ENCODE results near the gene SFSWAP. TPM values are rescaled to one million over a fixed set of nuclear protein-coding genes. Genes with fewer than 3 reads are reported as not detected.
A peak's percentile ranks its signal among the peaks of the same experiment; 100 is the strongest.

The SFSWAP gene
- total RNA-seq, 1 donor = 31.1 TPM

DNA sequence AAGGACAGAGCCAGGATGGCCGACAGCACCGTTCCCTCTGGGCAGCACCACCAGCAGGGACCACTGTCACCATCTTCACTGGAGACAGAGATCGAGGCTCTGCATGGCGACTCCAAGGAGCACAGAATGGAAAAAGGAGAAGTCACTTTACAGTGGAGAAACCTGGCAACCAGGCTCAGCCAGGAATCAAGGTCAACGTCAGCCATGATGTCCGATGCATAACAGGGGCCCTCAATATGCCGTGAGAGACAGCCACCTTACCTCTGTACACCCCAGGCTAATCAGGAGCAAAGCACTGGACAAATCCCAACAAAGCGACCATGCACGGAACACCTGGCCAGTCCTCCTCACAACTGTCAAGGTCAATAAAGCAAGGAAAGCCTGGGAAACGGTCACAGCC, 20.6 kb upstream of the SFSWAP start:
- Histone ChIP-seq H3K4me3 (ENCODE audit: insufficient read depth, low read length) (no peak overlapping the region), H3K9me3 (ENCODE audit: low read depth, low read length) (no peaks in the 10 kb centered on the region), H3K4me2 (ENCODE audit: insufficient read depth, low read length) (no peak overlapping the region), H3K79me2 (ENCODE audit: insufficient read depth, low read length) (no peaks in the 10 kb centered on the region), H3K27ac (ENCODE audit: low read depth, low read length) (no peak overlapping the region), H3K4me1 (ENCODE audit: insufficient read depth, low read length) (no peaks in the 10 kb centered on the region), H3K27me3 (ENCODE audit: insufficient read depth, low read length) (no peaks in the 10 kb centered on the region), H2AFZ (ENCODE audit: low read length) (no peak overlapping the region), H3K36me3 (ENCODE audit: insufficient read depth, low read length) (no peaks in the 10 kb centered on the region), H4K20me1 (ENCODE audit: insufficient read depth, low read length) (no peaks in the 10 kb centered on the region)
- DNase-seq (ENCODE audit: insufficient read length, low spot score, missing footprints) = no peak
- TF ChIP-seq CTCF (IDR thresholded peaks at IDR 0.05; ENCODE audit: extremely low read depth, low read depth, low read length) = no peak

GRCh38 chr12:131692431-131692830, 18.5 kb upstream of the SFSWAP start:
- H2AFZ ChIP-seq (ENCODE audit: low read length) = no peak overlapping the region
- H4K20me1 ChIP-seq (ENCODE audit: insufficient read depth, low read length) = no peaks in the 10 kb centered on the region
- TF ChIP-seq CTCF (IDR thresholded peaks at IDR 0.05; ENCODE audit: extremely low read depth, low read depth, low read length) = no peak

GRCh38 chr12:131693149-131693548, 17.7 kb upstream of the SFSWAP start:
- Histone ChIP-seq H2AFZ (ENCODE audit: low read length) (no peak overlapping the region), H3K4me1 (ENCODE audit: insufficient read depth, low read length) (no peaks in the 10 kb centered on the region), H3K4me3 (ENCODE audit: insufficient read depth, low read length) (no peak overlapping the region), H3K27me3 (ENCODE audit: insufficient read depth, low read length) (no peaks in the 10 kb centered on the region), H3K4me2 (ENCODE audit: insufficient read depth, low read length) (no peak overlapping the region), H4K20me1 (ENCODE audit: insufficient read depth, low read length) (no peaks in the 10 kb centered on the region), H3K27ac (ENCODE audit: low read depth, low read length) (no peak overlapping the region), H3K9me3 (ENCODE audit: low read depth, low read length) (no peaks in the 10 kb centered on the region), H3K36me3 (ENCODE audit: insufficient read depth, low read length) (no peaks in the 10 kb centered on the region), H3K79me2 (ENCODE audit: insufficient read depth, low read length) (no peaks in the 10 kb centered on the region)
- TF ChIP-seq CTCF (IDR thresholded peaks at IDR 0.05; ENCODE audit: extremely low read depth, low read depth, low read length) = no peak
- no peak for DNase-seq (ENCODE audit: insufficient read length, low spot score, missing footprints)

More at GRCh38 chr12:131692431-131692830, 18.5 kb upstream of the SFSWAP start:
- H3K4me1 ChIP-seq (ENCODE audit: insufficient read depth, low read length) = no peaks in the 10 kb centered on the region
- H3K9me3 ChIP-seq (ENCODE audit: low read depth, low read length) = no peaks in the 10 kb centered on the region
- H3K4me2 ChIP-seq (ENCODE audit: insufficient read depth, low read length) = no peak overlapping the region
- H3K4me3 ChIP-seq (ENCODE audit: insufficient read depth, low read length) = no peak overlapping the region
- peak; percentile 59 for DNase-seq (ENCODE audit: insufficient read length, low spot score, missing footprints)
- no peaks in the 10 kb centered on the region for H3K27me3 ChIP-seq (ENCODE audit: insufficient read depth, low read length)
- no peak overlapping the region for H3K27ac ChIP-seq (ENCODE audit: low read depth, low read length)
- H3K36me3 ChIP-seq (ENCODE audit: insufficient read depth, low read length) = no peaks in the 10 kb centered on the region
- H3K79me2 ChIP-seq (ENCODE audit: insufficient read depth, low read length) = no peaks in the 10 kb centered on the region

DNA sequence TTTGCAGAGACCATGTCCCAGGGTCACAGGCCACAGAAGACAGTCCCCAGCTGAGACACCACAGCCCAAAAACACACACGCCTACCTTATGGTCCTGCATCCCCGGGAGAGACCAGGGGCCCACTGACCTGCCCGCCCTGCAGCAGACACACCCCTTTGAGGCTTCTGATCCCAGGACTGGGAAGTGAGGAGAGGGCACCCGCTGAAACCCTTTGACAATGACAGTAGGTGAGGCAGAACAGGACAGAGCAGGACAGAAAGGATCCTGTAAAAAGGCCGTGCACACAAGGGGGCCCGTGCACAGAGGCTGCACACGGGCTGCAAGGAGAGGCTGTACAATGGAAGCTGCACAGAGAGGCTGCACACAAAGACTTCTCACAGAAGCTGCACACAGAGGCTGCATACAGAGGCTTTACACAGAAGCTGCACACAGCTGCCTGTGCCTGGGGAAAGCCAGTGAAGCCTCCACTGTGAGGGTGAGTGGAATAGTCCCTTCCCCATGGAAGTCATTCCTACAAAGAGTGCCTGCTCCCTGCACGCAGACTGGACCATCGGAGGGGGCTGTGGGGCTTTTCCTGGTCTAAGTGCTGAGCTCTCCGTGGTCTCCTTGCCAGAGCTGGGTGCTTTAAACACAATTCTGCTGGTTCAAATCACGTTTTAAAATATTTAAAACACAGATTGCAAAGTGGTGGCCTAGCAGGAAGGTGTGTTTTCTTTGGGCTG, 16.6 kb upstream of the SFSWAP start:
- H2AFZ ChIP-seq (ENCODE audit: low read length) = no peak overlapping the region
- H3K4me1 ChIP-seq (ENCODE audit: insufficient read depth, low read length) = peaks cover 3% of the 10 kb centered on the region
- H4K20me1 ChIP-seq (ENCODE audit: insufficient read depth, low read length) = no peaks in the 10 kb centered on the region
- H3K4me2 ChIP-seq (ENCODE audit: insufficient read depth, low read length) = no peak overlapping the region
- no peak overlapping the region for H3K4me3 ChIP-seq (ENCODE audit: insufficient read depth, low read length)
- TF ChIP-seq CTCF (IDR thresholded peaks at IDR 0.05; ENCODE audit: extremely low read depth, low read depth, low read length) = no peak
- no peaks in the 10 kb centered on the region for H3K79me2 ChIP-seq (ENCODE audit: insufficient read depth, low read length)
- no peaks in the 10 kb centered on the region for H3K36me3 ChIP-seq (ENCODE audit: insufficient read depth, low read length)
- DNase-seq (ENCODE audit: insufficient read length, low spot score, missing footprints) = peak; percentile 21
- no peak overlapping the region for H3K27ac ChIP-seq (ENCODE audit: low read depth, low read length)
- H3K27me3 ChIP-seq (ENCODE audit: insufficient read depth, low read length) = no peaks in the 10 kb centered on the region
- no peaks in the 10 kb centered on the region for H3K9me3 ChIP-seq (ENCODE audit: low read depth, low read length)

Measured in osteoblast (primary cell).